GM23338 (cell line): ENCODE measurements around the gene RBM3.

Experiments
- EZH2 ChIP-seq: fragments of 200-600 bp; sonication (generic); IDR thresholded peaks from one replicate; pipeline ENCODE4 v1.8.0; 2017; ENCODE audit warnings: antibody characterized with exemption, mild to moderate bottlenecking, low read depth; ENCODE audit not compliant: unreplicated experiment
- JUNB ChIP-seq: IDR thresholded peaks from one replicate; pipeline ENCODE4 v1.6.1; 2016; ENCODE audit warnings: antibody characterized with exemption; ENCODE audit not compliant: unreplicated experiment
- POLR2AphosphoS5 ChIP-seq: IDR thresholded peaks from 2 replicates; pipeline ENCODE4 v1.6.1; 2016; ENCODE audit warnings: antibody characterized with exemption, low read depth
- TF ChIP-seq, protein P1 (sequence below), 2 experiments: fragments of 200-600 bp in 1 of 2; sonication (generic) in 1 of 2; conservative IDR thresholded peaks; 2 replicates each; pipeline versions ENCODE4 v1.5.1 to v1.6.1; 2016 to 2017; ENCODE audit warnings: antibody characterized with exemption in 2 of 2, low read depth in 2 of 2, mild to moderate bottlenecking in 2 of 2, moderate library complexity in 1 of 2
- TF ChIP-seq, protein P2 (sequence below): IDR thresholded peaks from one replicate; pipeline ENCODE4 v1.6.1; 2018; ENCODE audit warnings: antibody characterized with exemption; ENCODE audit not compliant: unreplicated experiment
- TF ChIP-seq, protein P3 (sequence below): IDR thresholded peaks from 2 replicates; pipeline ENCODE4 v1.6.1; 2016; ENCODE audit warnings: antibody characterized with exemption

DNA sequence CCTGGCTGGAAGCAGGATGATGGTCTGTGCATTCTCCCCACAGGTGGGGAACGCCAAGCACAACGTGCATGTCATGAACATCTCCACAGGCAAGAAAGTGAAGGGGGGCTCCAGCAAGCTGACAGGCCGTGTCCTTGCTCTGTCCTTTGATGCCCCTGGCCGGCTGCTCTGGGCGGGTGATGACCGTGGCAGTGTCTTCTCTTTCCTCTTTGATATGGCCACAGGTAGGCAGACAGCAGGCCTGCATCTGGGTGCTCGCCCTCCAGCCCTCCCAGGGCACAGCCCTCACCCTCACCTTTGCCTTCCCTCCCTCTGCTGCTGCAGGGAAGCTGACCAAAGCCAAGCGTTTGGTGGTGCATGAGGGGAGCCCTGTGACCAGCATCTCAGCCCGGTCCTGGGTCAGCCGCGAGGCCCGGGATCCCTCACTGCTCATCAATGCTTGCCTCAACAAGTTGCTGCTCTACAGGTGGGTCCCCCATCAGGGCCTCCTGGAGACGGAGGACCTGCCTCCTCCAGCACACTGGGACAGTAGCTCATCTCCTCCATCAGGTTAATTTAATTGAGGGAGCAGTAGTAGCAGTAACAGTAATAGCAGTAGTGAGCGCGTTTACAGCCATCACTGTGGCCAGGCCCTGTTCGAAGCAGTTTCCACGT, 27.6 kb downstream of the RBM3 start:
- TF ChIP-seq EZH2: no peak
- TF ChIP-seq, protein P1, sequence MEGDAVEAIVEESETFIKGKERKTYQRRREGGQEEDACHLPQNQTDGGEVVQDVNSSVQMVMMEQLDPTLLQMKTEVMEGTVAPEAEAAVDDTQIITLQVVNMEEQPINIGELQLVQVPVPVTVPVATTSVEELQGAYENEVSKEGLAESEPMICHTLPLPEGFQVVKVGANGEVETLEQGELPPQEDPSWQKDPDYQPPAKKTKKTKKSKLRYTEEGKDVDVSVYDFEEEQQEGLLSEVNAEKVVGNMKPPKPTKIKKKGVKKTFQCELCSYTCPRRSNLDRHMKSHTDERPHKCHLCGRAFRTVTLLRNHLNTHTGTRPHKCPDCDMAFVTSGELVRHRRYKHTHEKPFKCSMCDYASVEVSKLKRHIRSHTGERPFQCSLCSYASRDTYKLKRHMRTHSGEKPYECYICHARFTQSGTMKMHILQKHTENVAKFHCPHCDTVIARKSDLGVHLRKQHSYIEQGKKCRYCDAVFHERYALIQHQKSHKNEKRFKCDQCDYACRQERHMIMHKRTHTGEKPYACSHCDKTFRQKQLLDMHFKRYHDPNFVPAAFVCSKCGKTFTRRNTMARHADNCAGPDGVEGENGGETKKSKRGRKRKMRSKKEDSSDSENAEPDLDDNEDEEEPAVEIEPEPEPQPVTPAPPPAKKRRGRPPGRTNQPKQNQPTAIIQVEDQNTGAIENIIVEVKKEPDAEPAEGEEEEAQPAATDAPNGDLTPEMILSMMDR (conservative IDR thresholded peaks at IDR 0.05; ENCODE audit: low read depth in 2 of 2): no peak
- no peak for TF ChIP-seq POLR2AphosphoS5
- TF ChIP-seq, protein P2, sequence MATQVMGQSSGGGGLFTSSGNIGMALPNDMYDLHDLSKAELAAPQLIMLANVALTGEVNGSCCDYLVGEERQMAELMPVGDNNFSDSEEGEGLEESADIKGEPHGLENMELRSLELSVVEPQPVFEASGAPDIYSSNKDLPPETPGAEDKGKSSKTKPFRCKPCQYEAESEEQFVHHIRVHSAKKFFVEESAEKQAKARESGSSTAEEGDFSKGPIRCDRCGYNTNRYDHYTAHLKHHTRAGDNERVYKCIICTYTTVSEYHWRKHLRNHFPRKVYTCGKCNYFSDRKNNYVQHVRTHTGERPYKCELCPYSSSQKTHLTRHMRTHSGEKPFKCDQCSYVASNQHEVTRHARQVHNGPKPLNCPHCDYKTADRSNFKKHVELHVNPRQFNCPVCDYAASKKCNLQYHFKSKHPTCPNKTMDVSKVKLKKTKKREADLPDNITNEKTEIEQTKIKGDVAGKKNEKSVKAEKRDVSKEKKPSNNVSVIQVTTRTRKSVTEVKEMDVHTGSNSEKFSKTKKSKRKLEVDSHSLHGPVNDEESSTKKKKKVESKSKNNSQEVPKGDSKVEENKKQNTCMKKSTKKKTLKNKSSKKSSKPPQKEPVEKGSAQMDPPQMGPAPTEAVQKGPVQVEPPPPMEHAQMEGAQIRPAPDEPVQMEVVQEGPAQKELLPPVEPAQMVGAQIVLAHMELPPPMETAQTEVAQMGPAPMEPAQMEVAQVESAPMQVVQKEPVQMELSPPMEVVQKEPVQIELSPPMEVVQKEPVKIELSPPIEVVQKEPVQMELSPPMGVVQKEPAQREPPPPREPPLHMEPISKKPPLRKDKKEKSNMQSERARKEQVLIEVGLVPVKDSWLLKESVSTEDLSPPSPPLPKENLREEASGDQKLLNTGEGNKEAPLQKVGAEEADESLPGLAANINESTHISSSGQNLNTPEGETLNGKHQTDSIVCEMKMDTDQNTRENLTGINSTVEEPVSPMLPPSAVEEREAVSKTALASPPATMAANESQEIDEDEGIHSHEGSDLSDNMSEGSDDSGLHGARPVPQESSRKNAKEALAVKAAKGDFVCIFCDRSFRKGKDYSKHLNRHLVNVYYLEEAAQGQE: no peak
- no peak for TF ChIP-seq JUNB
- TF ChIP-seq, protein P3, sequence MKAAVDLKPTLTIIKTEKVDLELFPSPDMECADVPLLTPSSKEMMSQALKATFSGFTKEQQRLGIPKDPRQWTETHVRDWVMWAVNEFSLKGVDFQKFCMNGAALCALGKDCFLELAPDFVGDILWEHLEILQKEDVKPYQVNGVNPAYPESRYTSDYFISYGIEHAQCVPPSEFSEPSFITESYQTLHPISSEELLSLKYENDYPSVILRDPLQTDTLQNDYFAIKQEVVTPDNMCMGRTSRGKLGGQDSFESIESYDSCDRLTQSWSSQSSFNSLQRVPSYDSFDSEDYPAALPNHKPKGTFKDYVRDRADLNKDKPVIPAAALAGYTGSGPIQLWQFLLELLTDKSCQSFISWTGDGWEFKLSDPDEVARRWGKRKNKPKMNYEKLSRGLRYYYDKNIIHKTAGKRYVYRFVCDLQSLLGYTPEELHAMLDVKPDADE: no peak
